Activated naive CD4-positive, alpha-beta T cell (primary cell): ENCODE data around the gene THBS1.

Experiments
- DNase-seq, 4 experiments: peaks; one replicate each; lab custom pipeline; 2025; lab: John Stamatoyannopoulos, UW

Gene THBS1

DNA sequence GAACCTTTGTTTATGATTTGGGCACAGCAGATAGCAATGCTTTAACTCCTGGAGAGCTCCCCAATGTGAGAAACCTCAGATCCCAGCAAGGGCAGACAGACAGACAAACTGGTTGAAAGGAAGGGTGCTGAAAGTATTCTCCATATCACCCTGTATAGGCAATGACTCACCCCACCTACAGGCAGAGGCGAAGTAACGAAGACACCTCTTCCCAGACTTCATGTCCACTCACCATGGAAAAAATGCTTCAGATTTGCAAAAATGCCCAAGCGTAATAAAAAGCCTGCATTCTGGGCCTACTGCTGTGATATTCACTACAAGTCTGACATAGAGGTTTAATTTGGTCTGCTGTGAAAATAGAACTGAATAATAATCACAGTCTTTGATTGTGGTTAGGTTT is 50.5 kb downstream of the THBS1 start:
- no peak for DNase-seq

DNA sequence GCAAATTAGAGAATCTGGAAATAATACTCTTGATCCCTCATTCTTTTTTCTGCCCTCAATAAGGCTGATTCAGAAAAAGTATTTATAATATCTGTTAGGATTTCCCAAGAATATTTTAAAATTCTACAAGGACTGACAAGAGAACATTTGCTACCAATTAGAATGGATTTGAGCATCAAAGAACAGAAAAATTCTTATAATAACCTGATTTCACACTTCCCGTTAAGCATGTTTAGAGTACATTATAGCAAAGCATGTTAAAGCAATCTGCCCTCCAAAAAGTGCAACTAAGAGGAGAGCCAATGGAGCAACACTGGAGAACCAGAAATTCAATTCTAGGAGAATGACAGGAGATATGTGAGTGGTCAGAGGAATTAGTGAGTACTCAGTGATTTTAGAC is 57.2 kb downstream of the THBS1 start:
- DNase-seq, result no peak

DNA sequence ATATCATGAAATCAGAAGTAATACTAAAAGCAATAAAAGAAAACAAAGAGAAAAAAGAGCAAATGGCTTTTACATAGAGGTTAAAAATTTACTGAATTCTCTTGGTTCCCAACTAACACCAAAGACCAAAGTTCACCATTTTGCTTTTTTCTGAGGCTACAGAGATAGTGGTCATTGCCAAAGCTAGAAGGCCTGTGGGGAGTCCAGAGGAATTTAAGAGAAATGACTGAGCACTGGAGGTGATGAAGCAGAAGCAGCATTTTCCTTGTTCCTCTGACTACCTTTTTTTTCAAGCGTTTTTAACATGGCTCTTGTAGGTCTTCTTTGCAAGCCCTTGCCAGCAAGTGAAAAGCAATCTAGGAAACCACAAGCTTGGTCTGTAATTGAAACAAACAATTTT is 58.2 kb downstream of the THBS1 start:
- DNase-seq, result no peak

DNA sequence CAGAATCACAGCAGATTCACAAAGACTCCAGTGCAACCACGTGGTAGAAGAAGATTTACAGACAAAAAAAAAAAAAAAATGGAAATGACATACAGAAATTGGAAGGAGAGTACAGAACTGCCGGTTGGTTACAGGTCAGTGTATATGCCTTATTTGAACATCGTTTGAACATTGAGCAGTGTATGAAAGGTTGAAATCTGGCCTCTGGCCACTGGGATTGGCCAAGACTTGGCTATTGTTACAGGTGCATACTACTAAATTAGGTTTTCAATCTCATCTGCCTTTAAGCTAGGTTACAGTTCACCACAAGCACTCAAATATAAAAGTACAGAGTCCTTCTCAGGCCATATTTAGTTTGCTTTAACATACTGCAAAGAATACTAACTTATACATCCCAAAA is 59.8 kb downstream of the THBS1 start:
- no peak for DNase-seq

DNA sequence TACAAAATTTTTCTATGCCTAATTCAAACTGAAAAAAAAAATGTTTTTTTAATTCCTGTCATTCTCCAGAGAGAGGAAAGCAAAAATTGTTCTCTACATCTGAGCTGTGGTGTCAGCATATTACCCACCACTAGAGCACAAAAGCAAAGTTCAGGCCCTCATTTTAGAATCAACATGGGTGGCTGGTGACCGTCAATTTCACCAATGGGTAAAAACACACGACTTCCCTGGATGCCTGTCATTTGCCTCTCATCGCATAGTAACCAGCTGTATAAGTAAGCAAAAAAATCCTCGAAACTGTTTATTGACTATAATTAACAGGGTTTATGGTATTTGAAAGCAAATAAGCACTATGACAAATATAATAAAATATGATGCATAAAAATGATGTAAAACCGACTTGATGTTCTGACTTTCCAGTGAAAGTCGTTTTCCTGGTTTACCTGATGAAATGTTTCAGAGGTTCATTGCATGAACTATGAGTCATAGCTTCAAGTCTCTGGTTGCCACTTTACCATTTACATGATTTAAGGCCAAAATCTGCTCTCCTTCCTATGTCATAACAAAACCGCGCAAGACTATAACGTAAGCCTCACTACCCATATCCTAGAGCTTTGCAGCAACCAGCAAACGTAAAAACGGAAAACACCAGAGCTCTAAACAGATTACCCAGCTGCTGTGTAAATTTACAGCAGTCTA is 60.5 kb downstream of the THBS1 start:
- DNase-seq, result no peak

DNA sequence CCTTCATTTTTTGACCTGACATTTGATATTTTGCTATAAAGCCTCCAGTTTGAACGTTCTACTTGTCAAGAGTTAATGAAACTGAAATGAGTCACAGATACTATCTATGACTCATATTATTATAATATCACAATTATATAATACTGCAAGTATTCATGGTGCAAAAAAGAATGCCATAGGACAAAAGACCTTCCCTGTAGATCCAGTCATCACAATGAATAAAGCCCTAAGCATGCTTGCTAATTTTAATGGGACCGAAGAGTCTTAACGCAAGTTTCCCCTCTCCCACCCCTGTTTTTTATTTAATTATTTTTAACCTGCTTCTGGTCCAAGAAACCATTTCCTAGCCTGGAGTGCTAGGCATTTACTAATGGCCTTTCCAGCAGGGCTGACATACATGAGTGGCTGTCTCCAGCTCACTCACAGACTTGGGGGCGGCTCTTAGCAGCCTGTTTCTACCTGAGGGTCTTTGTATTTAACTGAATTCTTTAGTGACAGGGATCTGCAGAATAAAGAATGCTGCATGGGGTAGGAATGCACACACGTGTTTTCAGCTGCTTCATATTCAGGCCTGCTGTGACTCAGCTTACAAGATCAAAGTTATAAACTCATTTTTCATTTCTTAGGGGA is 61.2 kb downstream of the THBS1 start:
- no peak for DNase-seq

DNA sequence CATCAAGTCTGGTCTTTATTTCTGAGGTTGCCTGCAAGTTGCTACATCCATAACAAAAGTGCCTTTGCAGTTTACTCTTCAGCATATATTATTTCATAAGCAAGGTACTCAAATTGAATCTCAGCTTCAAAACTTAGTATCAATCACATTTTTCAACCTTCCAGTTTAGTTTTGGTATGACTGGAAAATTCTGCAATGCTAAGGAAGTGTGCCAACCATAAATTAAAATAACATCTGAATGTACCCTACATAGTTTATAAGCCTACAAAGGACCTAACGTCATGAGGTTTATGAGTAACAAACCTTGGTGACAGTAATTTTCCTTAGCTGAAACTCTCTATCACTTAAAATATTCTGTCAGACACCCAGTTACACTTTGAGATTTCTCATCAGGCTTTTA is 62.8 kb downstream of the THBS1 start:
- DNase-seq, result no peak

DNA sequence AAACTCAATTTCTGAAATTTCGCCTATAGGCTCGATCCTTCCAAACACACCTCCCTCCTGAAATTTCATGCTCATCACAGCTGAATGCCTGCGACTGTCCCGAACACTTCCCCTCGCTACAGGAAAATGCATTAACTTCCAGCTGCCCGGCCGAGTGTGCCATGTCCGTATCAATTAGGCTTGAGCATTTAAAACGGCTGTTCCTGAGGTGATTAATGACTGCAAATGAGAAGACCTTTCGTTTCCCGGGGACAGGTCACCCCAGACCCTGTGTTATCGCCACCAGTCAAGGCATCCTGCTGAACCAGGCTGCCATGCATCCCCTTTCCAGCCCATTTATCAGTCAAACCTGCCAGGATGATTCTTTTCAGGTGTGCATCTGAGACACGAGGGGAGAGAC is 63.3 kb downstream of the THBS1 start:
- no peak for DNase-seq

DNA sequence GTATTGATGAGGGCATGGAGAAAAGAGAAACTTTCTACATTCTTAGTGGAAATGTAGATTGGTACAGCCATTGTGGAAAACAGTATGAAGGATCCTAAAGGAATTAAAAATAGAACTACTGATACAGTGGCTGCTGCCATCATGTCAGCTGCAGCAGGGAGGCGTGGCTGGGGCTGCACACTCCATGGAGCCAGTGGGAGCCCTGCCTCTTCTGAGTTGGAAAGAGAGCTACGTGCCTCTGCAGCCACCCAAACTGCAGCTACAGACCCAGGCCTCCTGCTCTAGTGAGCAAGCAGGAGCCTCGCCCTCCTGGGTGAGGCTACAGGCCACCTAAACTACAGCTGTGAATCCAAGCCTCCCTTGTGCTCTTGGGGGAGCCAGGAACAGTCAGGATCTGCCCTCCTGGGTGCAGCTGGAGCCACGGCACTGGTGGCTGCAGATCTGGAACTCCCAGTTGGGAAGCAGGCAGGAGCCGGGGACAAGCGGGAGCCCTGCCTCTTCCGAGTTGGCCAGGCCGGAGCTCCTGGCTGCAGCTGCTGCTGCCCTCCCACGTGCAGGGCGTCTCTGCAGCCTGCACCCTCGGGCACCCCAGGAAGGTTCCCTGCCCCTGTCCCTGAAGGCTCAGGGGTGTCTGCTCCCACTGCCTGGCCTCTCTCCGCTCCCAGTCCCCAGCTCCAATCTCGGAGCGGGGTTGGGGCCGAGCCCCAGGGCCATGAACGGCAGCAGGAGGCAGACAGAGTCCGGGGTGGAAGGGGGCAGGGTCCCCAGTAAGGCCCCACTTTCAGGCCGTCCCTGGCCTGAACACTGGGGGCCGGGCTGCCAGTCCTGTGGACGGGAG is 64.5 kb downstream of the THBS1 start:
- DNase-seq, result no peak

DNA sequence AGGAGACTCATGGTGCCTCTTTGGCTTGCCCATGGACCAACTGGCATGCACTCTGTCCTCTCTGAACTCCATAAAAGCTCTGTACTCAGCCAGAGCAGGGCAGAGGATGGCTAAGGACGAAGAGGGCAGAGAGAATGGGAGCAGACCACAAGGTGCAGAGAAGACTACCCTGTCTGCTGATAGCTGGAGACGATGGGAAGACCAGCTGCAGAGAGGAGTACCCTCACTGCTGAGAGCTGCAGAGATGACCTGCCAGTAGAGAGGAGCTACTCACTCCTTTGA is 65.0 kb downstream of the THBS1 start:
- no peak for DNase-seq

DNA sequence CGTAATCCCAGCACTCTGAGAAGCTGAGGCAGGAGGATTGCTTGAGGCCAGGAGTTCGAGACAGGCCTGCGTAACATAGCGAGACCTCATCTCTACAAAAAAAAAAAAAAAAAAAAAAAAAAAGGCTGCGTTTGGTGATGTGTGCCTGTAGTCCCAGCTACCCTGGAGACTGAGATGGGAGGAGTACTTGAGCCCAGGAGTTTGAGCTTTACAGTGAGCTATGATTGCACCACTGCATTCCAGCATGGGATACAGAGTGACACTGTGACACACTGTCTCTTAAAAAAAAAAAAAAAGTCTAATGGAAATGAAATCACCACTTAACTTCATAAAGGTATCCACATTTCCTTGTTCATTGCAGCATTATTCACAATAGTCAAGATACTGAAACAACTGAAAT is 65.5 kb downstream of the THBS1 start:
- no peak for DNase-seq
